HEK293 (cell line): Measurements from ENCODE around the gene SCFD2.

ENCODE experiments used
- GLIS2 ChIP-seq: fragments of 450-650 bp; formaldehyde crosslinking; IDR thresholded peaks from 2 replicates; pipeline ENCODE4 v1.5.1; 2016; ENCODE audit warnings: missing biosample characterization, missing genetic modification characterization
- OVOL3 ChIP-seq: fragments of 450-650 bp; formaldehyde crosslinking; IDR thresholded peaks from 2 replicates; pipeline ENCODE4 v1.5.1; 2016; ENCODE audit warnings: missing biosample characterization, missing genetic modification characterization
- RBAK ChIP-seq: fragments of 450-650 bp; formaldehyde crosslinking; IDR thresholded peaks from 2 replicates; pipeline ENCODE4 v1.5.1; 2016; ENCODE audit warnings: missing biosample characterization, missing genetic modification characterization
- SP2 ChIP-seq: fragments of 450-650 bp; formaldehyde crosslinking; IDR thresholded peaks from 2 replicates; pipeline ENCODE4 v1.5.1; 2016; ENCODE audit warnings: missing biosample characterization, missing genetic modification characterization
- YY1 ChIP-seq: fragments of 450-650 bp; formaldehyde crosslinking; IDR thresholded peaks from 2 replicates; pipeline ENCODE4 v1.5.1; 2018; ENCODE audit warnings: missing biosample characterization, missing genetic modification characterization
- ZNF548 ChIP-seq: fragments of 450-650 bp; formaldehyde crosslinking; IDR thresholded peaks from 2 replicates; pipeline ENCODE4 v1.5.1; 2016; ENCODE audit warnings: missing biosample characterization, missing genetic modification characterization
- ZNF549 ChIP-seq: fragments of 450-650 bp; IDR thresholded peaks from 2 replicates; pipeline ENCODE4 v1.5.1; 2018; ENCODE audit warnings: missing biosample characterization, missing genetic modification characterization, mild to moderate bottlenecking, inconsistent platforms, moderate library complexity
- ZNF776 ChIP-seq: fragments of 450-650 bp; formaldehyde crosslinking; IDR thresholded peaks from 2 replicates; pipeline ENCODE4 v1.5.0; 2017; ENCODE audit warnings: missing biosample characterization, missing genetic modification characterization, borderline replicate concordance
- TF ChIP-seq, protein P1 (sequence below): fragments of 450-650 bp; formaldehyde crosslinking; IDR thresholded peaks from 2 replicates; pipeline ENCODE4 v1.5.1; 2016; ENCODE audit warnings: missing biosample characterization, missing genetic modification characterization
- TF ChIP-seq, protein P2 (sequence below): fragments of 450-650 bp; formaldehyde crosslinking; IDR thresholded peaks from 2 replicates; pipeline ENCODE4 v1.5.1; 2016; ENCODE audit warnings: missing biosample characterization, missing genetic modification characterization, low read depth
- TF ChIP-seq, protein P3 (sequence below): fragments of 450-650 bp; formaldehyde crosslinking; IDR thresholded peaks from 2 replicates; pipeline ENCODE4 v1.5.1; 2016; ENCODE audit warnings: missing biosample characterization, missing genetic modification characterization
- TF ChIP-seq, protein P4 (sequence below): fragments of 450-650 bp; formaldehyde crosslinking; IDR thresholded peaks from 2 replicates; pipeline ENCODE4 v1.5.1; 2016; ENCODE audit warnings: missing biosample characterization, missing genetic modification characterization, low read depth

DNA sequence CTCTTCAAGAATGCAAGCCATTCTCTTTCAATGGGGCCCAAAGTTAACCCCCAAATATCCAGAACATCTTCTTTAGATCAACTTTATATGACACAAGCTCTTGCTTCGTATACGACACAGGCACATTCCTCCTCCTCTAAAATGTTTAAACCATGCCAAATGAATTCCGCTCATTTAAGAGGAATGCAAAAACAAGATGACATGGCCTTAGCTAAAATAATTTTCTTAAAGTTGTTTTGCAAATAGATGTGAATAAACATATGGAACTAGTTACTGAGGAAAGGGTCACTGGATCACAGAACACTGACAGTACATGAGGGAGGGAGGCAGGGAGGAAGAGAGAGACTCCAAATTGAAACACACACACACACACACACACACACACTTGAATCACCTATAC, 406.3 kb downstream of the SCFD2 start:
- TF ChIP-seq YY1 (tag by site-specific recombination) (no peak), SP2 (tag by site-specific recombination) (no peak), ZNF776 (tag by site-specific recombination) (no peak), ZNF548 (tag by site-specific recombination) (no peak), ZNF549 (tag by site-specific recombination) (no peak), GLIS2 (no peak), OVOL3 (no peak), RBAK (no peak)
- TF ChIP-seq, protein P1, sequence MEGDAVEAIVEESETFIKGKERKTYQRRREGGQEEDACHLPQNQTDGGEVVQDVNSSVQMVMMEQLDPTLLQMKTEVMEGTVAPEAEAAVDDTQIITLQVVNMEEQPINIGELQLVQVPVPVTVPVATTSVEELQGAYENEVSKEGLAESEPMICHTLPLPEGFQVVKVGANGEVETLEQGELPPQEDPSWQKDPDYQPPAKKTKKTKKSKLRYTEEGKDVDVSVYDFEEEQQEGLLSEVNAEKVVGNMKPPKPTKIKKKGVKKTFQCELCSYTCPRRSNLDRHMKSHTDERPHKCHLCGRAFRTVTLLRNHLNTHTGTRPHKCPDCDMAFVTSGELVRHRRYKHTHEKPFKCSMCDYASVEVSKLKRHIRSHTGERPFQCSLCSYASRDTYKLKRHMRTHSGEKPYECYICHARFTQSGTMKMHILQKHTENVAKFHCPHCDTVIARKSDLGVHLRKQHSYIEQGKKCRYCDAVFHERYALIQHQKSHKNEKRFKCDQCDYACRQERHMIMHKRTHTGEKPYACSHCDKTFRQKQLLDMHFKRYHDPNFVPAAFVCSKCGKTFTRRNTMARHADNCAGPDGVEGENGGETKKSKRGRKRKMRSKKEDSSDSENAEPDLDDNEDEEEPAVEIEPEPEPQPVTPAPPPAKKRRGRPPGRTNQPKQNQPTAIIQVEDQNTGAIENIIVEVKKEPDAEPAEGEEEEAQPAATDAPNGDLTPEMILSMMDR (tag by site-specific recombination) = no peak
- TF ChIP-seq, protein P2, sequence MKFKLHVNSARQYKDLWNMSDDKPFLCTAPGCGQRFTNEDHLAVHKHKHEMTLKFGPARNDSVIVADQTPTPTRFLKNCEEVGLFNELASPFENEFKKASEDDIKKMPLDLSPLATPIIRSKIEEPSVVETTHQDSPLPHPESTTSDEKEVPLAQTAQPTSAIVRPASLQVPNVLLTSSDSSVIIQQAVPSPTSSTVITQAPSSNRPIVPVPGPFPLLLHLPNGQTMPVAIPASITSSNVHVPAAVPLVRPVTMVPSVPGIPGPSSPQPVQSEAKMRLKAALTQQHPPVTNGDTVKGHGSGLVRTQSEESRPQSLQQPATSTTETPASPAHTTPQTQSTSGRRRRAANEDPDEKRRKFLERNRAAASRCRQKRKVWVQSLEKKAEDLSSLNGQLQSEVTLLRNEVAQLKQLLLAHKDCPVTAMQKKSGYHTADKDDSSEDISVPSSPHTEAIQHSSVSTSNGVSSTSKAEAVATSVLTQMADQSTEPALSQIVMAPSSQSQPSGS = no peak
- TF ChIP-seq, protein P3, sequence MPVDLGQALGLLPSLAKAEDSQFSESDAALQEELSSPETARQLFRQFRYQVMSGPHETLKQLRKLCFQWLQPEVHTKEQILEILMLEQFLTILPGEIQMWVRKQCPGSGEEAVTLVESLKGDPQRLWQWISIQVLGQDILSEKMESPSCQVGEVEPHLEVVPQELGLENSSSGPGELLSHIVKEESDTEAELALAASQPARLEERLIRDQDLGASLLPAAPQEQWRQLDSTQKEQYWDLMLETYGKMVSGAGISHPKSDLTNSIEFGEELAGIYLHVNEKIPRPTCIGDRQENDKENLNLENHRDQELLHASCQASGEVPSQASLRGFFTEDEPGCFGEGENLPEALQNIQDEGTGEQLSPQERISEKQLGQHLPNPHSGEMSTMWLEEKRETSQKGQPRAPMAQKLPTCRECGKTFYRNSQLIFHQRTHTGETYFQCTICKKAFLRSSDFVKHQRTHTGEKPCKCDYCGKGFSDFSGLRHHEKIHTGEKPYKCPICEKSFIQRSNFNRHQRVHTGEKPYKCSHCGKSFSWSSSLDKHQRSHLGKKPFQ = no peak
- TF ChIP-seq, protein P4, sequence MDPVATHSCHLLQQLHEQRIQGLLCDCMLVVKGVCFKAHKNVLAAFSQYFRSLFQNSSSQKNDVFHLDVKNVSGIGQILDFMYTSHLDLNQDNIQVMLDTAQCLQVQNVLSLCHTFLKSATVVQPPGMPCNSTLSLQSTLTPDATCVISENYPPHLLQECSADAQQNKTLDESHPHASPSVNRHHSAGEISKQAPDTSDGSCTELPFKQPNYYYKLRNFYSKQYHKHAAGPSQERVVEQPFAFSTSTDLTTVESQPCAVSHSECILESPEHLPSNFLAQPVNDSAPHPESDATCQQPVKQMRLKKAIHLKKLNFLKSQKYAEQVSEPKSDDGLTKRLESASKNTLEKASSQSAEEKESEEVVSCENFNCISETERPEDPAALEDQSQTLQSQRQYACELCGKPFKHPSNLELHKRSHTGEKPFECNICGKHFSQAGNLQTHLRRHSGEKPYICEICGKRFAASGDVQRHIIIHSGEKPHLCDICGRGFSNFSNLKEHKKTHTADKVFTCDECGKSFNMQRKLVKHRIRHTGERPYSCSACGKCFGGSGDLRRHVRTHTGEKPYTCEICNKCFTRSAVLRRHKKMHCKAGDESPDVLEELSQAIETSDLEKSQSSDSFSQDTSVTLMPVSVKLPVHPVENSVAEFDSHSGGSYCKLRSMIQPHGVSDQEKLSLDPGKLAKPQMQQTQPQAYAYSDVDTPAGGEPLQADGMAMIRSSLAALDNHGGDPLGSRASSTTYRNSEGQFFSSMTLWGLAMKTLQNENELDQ = no peak
